22Rv1 (cell line): Measurements from ENCODE around the gene NEK10.

Experiments used
- H3K27ac ChIP-seq: fragments of 450-650 bp; 2 replicates; pipeline ENCODE4 v1.5.1; 2017
- ZFX ChIP-seq: fragments of 450-650 bp; IDR thresholded peaks from 2 replicates; pipeline ENCODE4 v1.6.1; 2017; ENCODE audit warnings: antibody characterized with exemption, borderline replicate concordance
- TF ChIP-seq, protein P1 (sequence below): fragments of 450-650 bp; IDR thresholded peaks from 2 replicates; pipeline ENCODE4 v1.5.1; 2017; ENCODE audit warnings: mild to moderate bottlenecking

NEK10 gene

GRCh38 chr3:27358372-27358771 lies 10.8 kb downstream of the NEK10 start:
- TF ChIP-seq, protein P1, sequence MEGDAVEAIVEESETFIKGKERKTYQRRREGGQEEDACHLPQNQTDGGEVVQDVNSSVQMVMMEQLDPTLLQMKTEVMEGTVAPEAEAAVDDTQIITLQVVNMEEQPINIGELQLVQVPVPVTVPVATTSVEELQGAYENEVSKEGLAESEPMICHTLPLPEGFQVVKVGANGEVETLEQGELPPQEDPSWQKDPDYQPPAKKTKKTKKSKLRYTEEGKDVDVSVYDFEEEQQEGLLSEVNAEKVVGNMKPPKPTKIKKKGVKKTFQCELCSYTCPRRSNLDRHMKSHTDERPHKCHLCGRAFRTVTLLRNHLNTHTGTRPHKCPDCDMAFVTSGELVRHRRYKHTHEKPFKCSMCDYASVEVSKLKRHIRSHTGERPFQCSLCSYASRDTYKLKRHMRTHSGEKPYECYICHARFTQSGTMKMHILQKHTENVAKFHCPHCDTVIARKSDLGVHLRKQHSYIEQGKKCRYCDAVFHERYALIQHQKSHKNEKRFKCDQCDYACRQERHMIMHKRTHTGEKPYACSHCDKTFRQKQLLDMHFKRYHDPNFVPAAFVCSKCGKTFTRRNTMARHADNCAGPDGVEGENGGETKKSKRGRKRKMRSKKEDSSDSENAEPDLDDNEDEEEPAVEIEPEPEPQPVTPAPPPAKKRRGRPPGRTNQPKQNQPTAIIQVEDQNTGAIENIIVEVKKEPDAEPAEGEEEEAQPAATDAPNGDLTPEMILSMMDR = no peak
- TF ChIP-seq ZFX = no peak
- no peak overlapping the region for H3K27ac ChIP-seq

DNA sequence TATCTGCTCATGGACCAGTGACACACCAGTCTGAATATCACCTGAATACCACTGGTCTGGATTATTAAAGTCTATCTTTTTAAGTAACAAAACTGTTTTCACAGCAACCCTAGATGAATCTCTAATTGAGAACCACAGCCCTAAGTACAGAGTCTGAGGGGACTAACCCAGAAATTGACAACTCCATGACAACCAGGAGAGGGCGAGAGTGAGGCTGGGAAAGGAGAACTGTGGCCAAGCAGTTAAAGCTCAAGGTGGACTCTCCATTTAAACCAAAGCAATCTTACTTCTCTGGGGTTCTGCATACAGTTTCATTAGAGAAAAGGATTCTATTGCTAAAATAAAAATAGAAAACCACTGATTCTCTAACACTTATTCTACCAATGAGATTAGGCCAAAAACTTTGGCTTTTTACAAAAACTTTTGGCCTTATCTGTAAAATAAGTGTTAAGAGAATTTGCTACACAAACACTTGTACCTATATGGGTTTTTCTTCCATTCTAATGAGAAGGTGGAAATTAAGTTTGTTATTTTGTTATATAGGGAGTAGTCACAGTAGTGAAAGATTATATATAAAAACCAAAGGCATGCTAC lies 11.4 kb downstream of the NEK10 start:
- H3K27ac ChIP-seq = no peak overlapping the region
- TF ChIP-seq, protein P1 = peak; percentile 85
- no peak for TF ChIP-seq ZFX

DNA sequence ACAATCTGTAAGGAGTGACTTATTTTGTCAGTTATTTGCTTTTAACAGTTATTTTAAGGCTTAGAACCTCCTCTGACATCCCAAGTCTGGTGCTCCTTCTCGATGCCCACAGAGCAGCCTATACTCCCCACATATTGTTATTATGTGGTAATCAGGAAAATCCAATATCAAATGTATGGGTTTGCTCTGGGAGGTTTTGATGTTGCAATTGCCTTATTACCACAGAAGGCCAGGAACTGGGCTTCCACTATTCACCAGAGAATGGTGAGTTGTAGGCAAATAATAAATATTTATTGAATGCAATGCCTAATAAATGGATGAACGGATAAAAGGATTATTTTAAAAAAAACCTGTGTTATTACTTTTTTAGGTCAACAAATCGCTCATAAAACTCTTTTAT lies 12.2 kb downstream of the NEK10 start:
- H3K27ac ChIP-seq = no peak overlapping the region
- TF ChIP-seq, protein P1 = no peak
- TF ChIP-seq ZFX = no peak

DNA sequence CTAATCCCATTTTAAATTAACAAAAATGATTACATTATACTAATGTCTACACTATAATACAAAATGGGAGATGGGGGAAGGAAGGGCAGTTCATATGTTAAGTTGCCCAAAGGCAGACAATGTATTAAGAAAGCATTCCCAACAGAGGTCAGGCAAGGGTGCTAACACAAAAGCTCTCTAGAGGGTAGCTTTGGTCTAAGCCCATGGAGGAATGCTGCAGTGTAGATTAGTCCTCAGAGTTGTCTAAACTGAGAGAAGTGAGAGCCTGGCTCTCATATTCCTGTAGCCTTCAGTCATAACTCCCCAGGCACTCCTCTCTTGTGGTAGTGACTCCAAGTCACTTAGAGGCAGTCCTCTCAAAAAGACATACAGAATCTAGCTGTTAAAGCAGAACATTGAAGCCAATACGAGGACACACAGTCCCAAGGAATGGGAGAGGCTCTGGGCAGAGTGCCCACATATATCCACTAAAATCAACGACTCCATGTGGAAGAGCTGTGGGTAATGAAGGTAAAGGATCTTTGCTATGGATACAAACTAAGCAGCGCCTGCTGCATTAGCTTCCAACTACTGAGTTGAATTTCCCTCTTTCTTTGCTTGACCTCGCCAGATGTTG lies 14.5 kb downstream of the NEK10 start:
- TF ChIP-seq, protein P1 = no peak
- TF ChIP-seq ZFX = no peak
- no peak overlapping the region for H3K27ac ChIP-seq

GRCh38 chr3:27354161-27354560 lies 15.0 kb downstream of the NEK10 start:
- no peak for TF ChIP-seq ZFX
- H3K27ac ChIP-seq = no peak overlapping the region

- no peak overlapping the region for H3K27ac ChIP-seq
- no peak for TF ChIP-seq ZFX
- TF ChIP-seq, protein P1 = no peak
These were observed 16.0 kb downstream of the NEK10 start for GRCh38 chr3:27353221-27353620.

- H3K27ac ChIP-seq = no peak overlapping the region
- TF ChIP-seq, protein P1 = no peak
- no peak for TF ChIP-seq ZFX
These were observed 17.1 kb downstream of the NEK10 start for GRCh38 chr3:27352047-27352446.

GRCh38 chr3:27349832-27350231 lies 19.4 kb downstream of the NEK10 start:
- no peak for TF ChIP-seq ZFX
- TF ChIP-seq, protein P1 = no peak
- H3K27ac ChIP-seq = no peak overlapping the region
